ENCODE data around the gene AVPI1.
A peak's percentile ranks its signal among the peaks of the same experiment; 100 is the strongest.
"Not testable (repeated sequence)": the region's sequence is repeated elsewhere in the genome, so short reads cannot be mapped to it uniquely, and the experiment has no call there.

Gene AVPI1

GRCh38 chr10:97711640-97712572, 24.9 kb upstream of the AVPI1 start:
- Histone ChIP-seq H3K4me3 (ENCODE audit: extremely low read depth, insufficient read depth, low read length, poor library complexity, severe bottlenecking) (no peak overlapping the region), H3K36me3 (ENCODE audit: control insufficient read depth, insufficient read depth, low read length) (peaks cover 11% of the 10 kb centered on the region), H3K27ac (ENCODE audit: low read depth, low read length, severe bottlenecking) (no peak overlapping the region), H3K4me1 (ENCODE audit: control insufficient read depth, insufficient read depth, low read length, poor library complexity, severe bottlenecking) (peaks cover 23% of the 10 kb centered on the region), H3K9me3 (ENCODE audit: control insufficient read depth, low read length) (no peaks in the 10 kb centered on the region)
- 96 to 97% methylated on average over 4 to 9 of the region's 9 CpGs for WGBS, 2 experiments (ENCODE audit: insufficient coverage in 2 of 2)

GRCh38 chr10:97708976-97709946, 22.2 kb upstream of the AVPI1 start:
- no peaks in the 10 kb centered on the region for H3K36me3 ChIP-seq (ENCODE audit: control insufficient read depth, insufficient read depth, low read length)
- peak overlapping the region; percentile 26 for H3K27ac ChIP-seq (ENCODE audit: low read depth, low read length, severe bottlenecking)

GRCh38 chr10:97708167-97708566, 21.1 kb upstream of the AVPI1 start:
- H3K27ac ChIP-seq (ENCODE audit: low read depth, low read length, severe bottlenecking) = no peak overlapping the region
- H3K36me3 ChIP-seq (ENCODE audit: control insufficient read depth, insufficient read depth, low read length) = no peaks in the 10 kb centered on the region
- no peaks in the 10 kb centered on the region for H3K9me3 ChIP-seq (ENCODE audit: control insufficient read depth, low read length)
- H3K4me1 ChIP-seq (ENCODE audit: control insufficient read depth, insufficient read depth, low read length, poor library complexity, severe bottlenecking) = peaks cover 10% of the 10 kb centered on the region
- 86 to 96% methylated on average over 2 of the region's 2 CpGs for WGBS, 2 experiments (ENCODE audit: insufficient coverage in 2 of 2)
- H3K4me3 ChIP-seq (ENCODE audit: extremely low read depth, insufficient read depth, low read length, poor library complexity, severe bottlenecking) = no peak overlapping the region

More at GRCh38 chr10:97708976-97709946, 22.2 kb upstream of the AVPI1 start:
- no peaks in the 10 kb centered on the region for H3K9me3 ChIP-seq (ENCODE audit: control insufficient read depth, low read length)
- WGBS, 2 experiments (ENCODE audit: insufficient coverage in 2 of 2) = 46 to 60% methylated on average over 13 to 17 of the region's 18 CpGs
- H3K4me1 ChIP-seq (ENCODE audit: control insufficient read depth, insufficient read depth, low read length, poor library complexity, severe bottlenecking) = peaks cover 12% of the 10 kb centered on the region
- H3K4me3 ChIP-seq (ENCODE audit: extremely low read depth, insufficient read depth, low read length, poor library complexity, severe bottlenecking) = no peak overlapping the region

- 92 to 95% methylated on average over 10 to 11 of the region's 11 CpGs for WGBS, 2 experiments (ENCODE audit: insufficient coverage in 2 of 2)
- Histone ChIP-seq H3K27ac (ENCODE audit: low read depth, low read length, severe bottlenecking) (no peak overlapping the region), H3K4me3 (ENCODE audit: extremely low read depth, insufficient read depth, low read length, poor library complexity, severe bottlenecking) (no peak overlapping the region), H3K9me3 (ENCODE audit: control insufficient read depth, low read length) (no peaks in the 10 kb centered on the region), H3K4me1 (ENCODE audit: control insufficient read depth, insufficient read depth, low read length, poor library complexity, severe bottlenecking) (peaks cover 5% of the 10 kb centered on the region), H3K36me3 (ENCODE audit: control insufficient read depth, insufficient read depth, low read length) (no peaks in the 10 kb centered on the region)
Measured at GRCh38 chr10:97707134-97707861, 20.3 kb upstream of the AVPI1 start.

- Histone ChIP-seq H3K4me3 (ENCODE audit: extremely low read depth, insufficient read depth, low read length, poor library complexity, severe bottlenecking) (no peak overlapping the region), H3K4me1 (ENCODE audit: control insufficient read depth, insufficient read depth, low read length, poor library complexity, severe bottlenecking) (peaks cover 5% of the 10 kb centered on the region), H3K9me3 (ENCODE audit: control insufficient read depth, low read length) (no peaks in the 10 kb centered on the region), H3K36me3 (ENCODE audit: control insufficient read depth, insufficient read depth, low read length) (no peaks in the 10 kb centered on the region), H3K27ac (ENCODE audit: low read depth, low read length, severe bottlenecking) (no peak overlapping the region)
- WGBS, 2 experiments (ENCODE audit: insufficient coverage in 2 of 2) = 100% methylated on average over 2 of the region's 3 CpGs; no CpG with 5 or more reads in 1 of the 2 experiments
Measured at GRCh38 chr10:97705006-97705670, 18.1 kb upstream of the AVPI1 start.

GRCh38 chr10:97704341-97704740, 17.3 kb upstream of the AVPI1 start:
- Histone ChIP-seq H3K4me1 (ENCODE audit: control insufficient read depth, insufficient read depth, low read length, poor library complexity, severe bottlenecking) (peaks cover 2% of the 10 kb centered on the region), H3K4me3 (ENCODE audit: extremely low read depth, insufficient read depth, low read length, poor library complexity, severe bottlenecking) (no peak overlapping the region), H3K9me3 (ENCODE audit: control insufficient read depth, low read length) (no peaks in the 10 kb centered on the region), H3K27ac (ENCODE audit: low read depth, low read length, severe bottlenecking) (no peak overlapping the region), H3K36me3 (ENCODE audit: control insufficient read depth, insufficient read depth, low read length) (no peaks in the 10 kb centered on the region)
- 100% methylated on average over 1 of the region's 1 CpG; no CpG with 5 or more reads in 1 of the 2 experiments for WGBS, 2 experiments (ENCODE audit: insufficient coverage in 2 of 2)

- 72 to 80% methylated on average over 5 to 6 of the region's 7 CpGs for WGBS, 2 experiments (ENCODE audit: insufficient coverage in 2 of 2)
- Histone ChIP-seq H3K27ac (ENCODE audit: low read depth, low read length, severe bottlenecking) (no peak overlapping the region), H3K4me1 (ENCODE audit: control insufficient read depth, insufficient read depth, low read length, poor library complexity, severe bottlenecking) (peaks cover 2% of the 10 kb centered on the region), H3K9me3 (ENCODE audit: control insufficient read depth, low read length) (no peaks in the 10 kb centered on the region), H3K36me3 (ENCODE audit: control insufficient read depth, insufficient read depth, low read length) (no peaks in the 10 kb centered on the region), H3K4me3 (ENCODE audit: extremely low read depth, insufficient read depth, low read length, poor library complexity, severe bottlenecking) (no peak overlapping the region)
Measured at GRCh38 chr10:97703398-97704067, 16.5 kb upstream of the AVPI1 start.

GRCh38 chr10:97701438-97702069, 14.5 kb upstream of the AVPI1 start:
- no peak overlapping the region for H3K4me3 ChIP-seq (ENCODE audit: extremely low read depth, insufficient read depth, low read length, poor library complexity, severe bottlenecking)

GRCh38 chr10:97698072-97698655, 11.1 kb upstream of the AVPI1 start:
- H3K4me3 ChIP-seq (ENCODE audit: extremely low read depth, insufficient read depth, low read length, poor library complexity, severe bottlenecking); H3K9me3 ChIP-seq (ENCODE audit: control insufficient read depth, low read length); H3K36me3 ChIP-seq (ENCODE audit: control insufficient read depth, insufficient read depth, low read length); H3K4me1 ChIP-seq (ENCODE audit: control insufficient read depth, insufficient read depth, low read length, poor library complexity, severe bottlenecking); H3K27ac ChIP-seq (ENCODE audit: low read depth, low read length, severe bottlenecking): not testable (repeated sequence)
- 79 to 93% methylated on average over 8 to 9 of the region's 11 CpGs for WGBS, 2 experiments (ENCODE audit: insufficient coverage in 2 of 2)

More at GRCh38 chr10:97701438-97702069, 14.5 kb upstream of the AVPI1 start:
- 55 to 77% methylated on average over 10 to 11 of the region's 12 CpGs for WGBS, 2 experiments (ENCODE audit: insufficient coverage in 2 of 2)
- H3K36me3 ChIP-seq (ENCODE audit: control insufficient read depth, insufficient read depth, low read length) = no peaks in the 10 kb centered on the region
- H3K9me3 ChIP-seq (ENCODE audit: control insufficient read depth, low read length) = no peaks in the 10 kb centered on the region
- H3K27ac ChIP-seq (ENCODE audit: low read depth, low read length, severe bottlenecking) = no peak overlapping the region
- H3K4me1 ChIP-seq (ENCODE audit: control insufficient read depth, insufficient read depth, low read length, poor library complexity, severe bottlenecking) = peaks cover 2% of the 10 kb centered on the region

All from mesodermal cell (in vitro differentiated cells).